T-cell (primary cell): ENCODE data around the gene GGT1. TPM values are rescaled to one million over a fixed set of nuclear protein-coding genes. Genes with fewer than 3 reads are reported as not detected.
"Not testable (repeated sequence)": the region's sequence is repeated elsewhere in the genome, so short reads cannot be mapped to it uniquely, and the experiment has no call there.

ENCODE experiments used
- ATAC-seq, 4 experiments: fragments of 200-7000 bp in 3 of 4; fragments of 150-1000 bp in 1 of 4; cut with Tn5 transposase; replicated peaks in 1 of 4; 1 replicate in 3 of 4; 2 replicates in 1 of 4; pipeline ENCODE4 v1.10.0; 2021; ENCODE audit warnings: moderate library complexity in 3 of 4, mild to moderate bottlenecking in 2 of 4, moderate number of reproducible peaks in 1 of 4
- CTCF ChIA-PET, 2 donors: fragments of 300-600 bp; sonication (Branson Sonifier 250); formaldehyde crosslinking; loops; one replicate each; lab custom pipeline; 2022; ENCODE audit warnings: antibody characterized with exemption in 2 of 2; lab: Charles Lee
- POLR2A ChIA-PET, 2 donors: fragments of 300-600 bp; sonication (Branson Sonifier 250); formaldehyde crosslinking; loops; one replicate each; lab custom pipeline; 2022; ENCODE audit warnings: antibody characterized with exemption in 2 of 2; lab: Charles Lee
- DNase-seq, 35 experiments: peaks; one replicate each; pipeline versions ENCODE4 v3.0.0 to v3.0.0-alpha.2; 2013 to 2023
- H3K27ac ChIP-seq: one replicate; pipeline ENCODE4 v1.5.1; 2013; ENCODE audit warnings: low read length
- H3K27me3 ChIP-seq, 2 experiments: replicated peaks in 1 of 2; 1 replicate in 1 of 2; 2 replicates in 1 of 2; pipeline versions ENCODE4 v1.6.1 to v1.7.0; 2013; ENCODE audit warnings: low read length in 1 of 2, mixed read lengths in 1 of 2; ENCODE audit not compliant: control insufficient read depth in 2 of 2, insufficient read depth in 2 of 2; ENCODE audit errors: extremely low read depth in 1 of 2
- H3K36me3 ChIP-seq, 2 donors: 1 replicate in 1 of 2; 2 replicates in 1 of 2; pipeline versions ENCODE4 v1.6.1 to v1.7.0; 2013; ENCODE audit warnings: low read length in 1 of 2; ENCODE audit not compliant: control insufficient read depth in 2 of 2, insufficient read depth in 1 of 2; ENCODE audit errors: extremely low read depth in 1 of 2
- H3K4me1 ChIP-seq, 2 experiments: 1 replicate in 1 of 2; 2 replicates in 1 of 2; pipeline versions ENCODE4 v1.6.1 to v1.7.0; 2013; ENCODE audit warnings: low read length in 2 of 2, mixed read lengths in 1 of 2; ENCODE audit not compliant: insufficient read depth in 2 of 2, control insufficient read depth in 1 of 2; ENCODE audit errors: extremely low read depth in 1 of 2
- H3K4me3 ChIP-seq, 2 donors: 1 replicate in 1 of 2; 2 replicates in 1 of 2; pipeline versions ENCODE4 v1.5.1 to v1.7.0; 2013; ENCODE audit warnings: mild to moderate bottlenecking in 2 of 2, low read length in 1 of 2, moderate library complexity in 1 of 2; ENCODE audit not compliant: control insufficient read depth in 1 of 2; ENCODE audit errors: extremely low read depth in 1 of 2
- H3K9me3 ChIP-seq: 2 replicates; pipeline ENCODE4 v1.7.0; 2013
- H3K27ac Mint-ChIP-seq, 2 donors: one replicate each; pipeline ENCODE4 v1.8.0; 2020 to 2021; ENCODE audit warnings: mild to moderate bottlenecking in 2 of 2, mixed read lengths in 2 of 2
- H3K27me3 Mint-ChIP-seq, 2 donors: one replicate each; pipeline ENCODE4 v1.8.0; 2021 to 2022; ENCODE audit warnings: mixed read lengths in 2 of 2
- H3K36me3 Mint-ChIP-seq: one replicate; pipeline ENCODE4 v1.8.0; 2021; ENCODE audit warnings: mixed read lengths
- H3K4me1 Mint-ChIP-seq, 3 donors: one replicate each; pipeline ENCODE4 v1.8.0; 2020 to 2022; ENCODE audit warnings: mixed read lengths in 3 of 3, mild to moderate bottlenecking in 1 of 3
- H3K4me3 Mint-ChIP-seq, 3 donors: one replicate each; pipeline ENCODE4 v1.8.0; 2020 to 2022; ENCODE audit warnings: mild to moderate bottlenecking in 3 of 3, mixed read lengths in 3 of 3, moderate library complexity in 3 of 3
- H3K9me3 Mint-ChIP-seq, 3 donors: one replicate each; pipeline ENCODE4 v1.8.0; 2020 to 2022; ENCODE audit warnings: mixed read lengths in 3 of 3
- WGBS: methylation state at CpG from one replicate; pipeline ENCODE4 v1.1.5; 2013; ENCODE audit warnings: missing lambda C conversion rate; ENCODE audit not compliant: insufficient coverage; 5-methylcytosine and 5-hydroxymethylcytosine counted together
- total RNA-seq, 35 experiments: library from RNA in 6 of 35; stranded (reverse) in 6 of 35; fragments of 120-200 nt in 1 of 35; gene quantifications; one replicate each; pipeline versions ENCODE4 v1.2.1 to v1.2.4 and lab custom pipeline; 2013 to 2026

Gene GGT1
- total RNA-seq, 5 donors from 2014 or later (not counting 1 experiment from before 2014, with no cell fraction given): 11.8 to 30.6 (median 19.8) TPM

DNA sequence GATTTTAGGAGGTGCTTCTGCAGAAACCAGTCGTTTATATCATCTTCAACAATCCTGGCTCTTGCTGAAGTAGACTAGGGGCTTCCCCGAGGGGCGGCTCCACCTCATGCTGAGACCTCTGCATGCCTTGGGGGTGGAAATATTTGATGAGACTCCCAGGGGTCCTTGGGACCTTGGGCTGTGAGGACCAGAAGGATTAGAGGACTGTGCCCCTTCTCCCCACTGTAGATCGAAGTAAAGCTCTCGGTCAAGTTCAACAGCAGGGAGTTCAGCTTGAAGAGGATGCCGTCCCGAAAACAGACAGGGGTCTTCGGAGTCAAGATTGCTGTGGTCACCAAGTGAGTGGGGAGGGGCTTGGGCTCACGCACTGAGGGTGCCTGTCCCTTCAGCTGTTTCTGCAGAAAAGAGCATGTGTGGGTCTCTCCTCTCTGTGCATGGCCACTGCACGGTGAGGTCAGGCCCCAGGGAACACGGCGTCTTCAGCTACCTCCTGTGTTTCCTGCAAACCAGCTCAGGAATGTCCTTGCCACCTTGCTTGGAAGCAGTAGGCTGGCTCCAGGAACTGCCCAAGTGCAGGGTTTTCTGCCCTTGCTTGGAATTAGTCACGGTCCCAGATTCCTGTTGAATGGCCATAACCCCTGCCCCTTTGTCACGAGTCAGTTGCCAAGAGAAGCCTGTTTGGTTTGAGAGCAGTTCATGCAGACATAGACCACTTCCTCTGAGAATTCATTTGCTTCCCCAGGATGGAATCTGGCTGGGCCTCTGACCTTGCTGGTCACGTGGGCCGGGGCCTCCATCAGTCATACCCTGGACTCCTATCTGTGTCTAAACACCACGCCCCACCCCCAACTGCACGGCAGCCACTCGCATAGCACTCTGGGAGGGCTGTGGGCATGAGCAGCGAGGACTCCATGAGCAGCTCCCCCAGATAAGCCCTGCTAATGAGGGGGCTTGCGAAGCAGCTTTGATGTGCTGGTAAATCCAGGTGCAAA, 42.7 kb downstream of the GGT1 start:
- ATAC-seq, POLR2A ChIA-PET, H3K9me3 Mint-ChIP-seq, H3K4me1 Mint-ChIP-seq, H3K27ac ChIP-seq, H3K4me1 ChIP-seq, H3K36me3 ChIP-seq, H3K27me3 ChIP-seq, H3K4me3 Mint-ChIP-seq, H3K27ac Mint-ChIP-seq, CTCF ChIA-PET, H3K9me3 ChIP-seq, DNase-seq, H3K27me3 Mint-ChIP-seq, H3K4me3 ChIP-seq, H3K36me3 Mint-ChIP-seq: not testable (repeated sequence)
- WGBS: no CpG with 5 or more reads among the region's 21 CpGs

DNA sequence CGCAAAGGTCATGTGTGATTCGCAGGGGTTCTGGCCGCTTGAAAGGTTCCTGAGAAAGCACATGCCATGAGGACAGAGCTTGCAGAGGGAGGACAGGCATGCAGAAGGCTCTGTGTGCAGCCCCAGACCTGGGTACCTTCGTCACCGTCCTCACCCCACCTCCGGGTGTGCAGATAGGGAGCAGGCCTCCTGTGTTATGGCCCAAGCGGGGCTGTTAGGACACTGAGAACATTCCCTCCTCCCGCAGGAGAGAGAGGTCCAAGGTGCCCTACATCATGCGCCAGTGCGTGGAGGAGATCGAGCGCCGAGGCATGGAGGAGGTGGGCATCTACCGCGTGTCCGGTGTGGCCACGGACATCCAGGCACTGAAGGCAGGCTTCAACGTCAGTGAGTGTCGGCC, 43.8 kb downstream of the GGT1 start:
- H3K4me3 Mint-ChIP-seq, CTCF ChIA-PET, H3K27me3 Mint-ChIP-seq, H3K27me3 ChIP-seq, ATAC-seq, H3K4me1 ChIP-seq, H3K4me3 ChIP-seq, H3K9me3 ChIP-seq, H3K4me1 Mint-ChIP-seq, H3K27ac ChIP-seq, H3K36me3 ChIP-seq, H3K36me3 Mint-ChIP-seq, DNase-seq, POLR2A ChIA-PET, H3K9me3 Mint-ChIP-seq, H3K27ac Mint-ChIP-seq: not testable (repeated sequence)
- WGBS: no CpG with 5 or more reads among the region's 19 CpGs

DNA sequence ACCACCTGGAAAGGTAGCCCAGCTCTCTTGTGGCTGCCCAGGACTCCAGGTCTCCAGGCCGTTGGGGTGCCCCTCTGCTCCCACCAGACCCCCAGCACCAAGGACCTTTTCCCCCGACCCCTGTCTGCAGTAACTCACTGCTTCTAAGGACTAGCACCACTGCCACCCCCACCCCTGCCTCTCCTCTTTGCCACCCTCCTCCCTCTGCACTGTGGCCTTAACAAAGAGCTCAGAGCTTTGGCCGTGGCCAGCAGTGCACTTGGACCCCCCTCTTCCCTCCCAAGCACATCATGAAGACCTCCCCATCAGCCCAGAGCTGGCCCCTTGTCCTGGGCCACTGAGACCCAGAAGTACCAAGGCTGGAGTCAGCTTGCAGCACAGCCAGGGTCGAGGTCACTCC, 46.4 kb downstream of the GGT1 start:
- WGBS: no CpG with 5 or more reads among the region's 4 CpGs
- H3K4me1 ChIP-seq, H3K27me3 Mint-ChIP-seq, ATAC-seq, CTCF ChIA-PET, H3K36me3 ChIP-seq, H3K9me3 Mint-ChIP-seq, H3K27ac ChIP-seq, H3K27ac Mint-ChIP-seq, H3K27me3 ChIP-seq, H3K4me1 Mint-ChIP-seq, DNase-seq, H3K4me3 ChIP-seq, H3K36me3 Mint-ChIP-seq, H3K4me3 Mint-ChIP-seq, H3K9me3 ChIP-seq, POLR2A ChIA-PET: not testable (repeated sequence)

DNA sequence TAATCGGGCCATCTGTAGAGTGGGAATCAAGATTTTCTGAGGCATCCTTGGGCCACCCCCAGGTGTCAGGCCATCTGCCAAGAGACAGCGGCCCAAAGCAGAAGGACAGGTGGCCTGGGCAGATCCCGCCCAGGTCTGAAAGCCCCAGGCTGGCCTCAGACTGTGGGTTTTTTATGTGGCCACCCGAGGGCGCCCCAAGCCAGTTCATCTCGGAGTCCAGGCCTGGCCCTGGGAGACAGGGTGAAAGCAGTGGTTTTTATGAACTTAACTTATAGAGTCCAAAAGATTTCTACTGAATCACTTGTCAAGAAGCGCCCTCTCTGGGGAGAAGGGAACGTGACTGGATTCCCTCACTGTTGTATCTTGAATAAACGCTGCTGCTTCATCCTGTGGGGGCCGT, 47.9 kb downstream of the GGT1 start:
- H3K27ac ChIP-seq, H3K4me3 Mint-ChIP-seq, H3K27ac Mint-ChIP-seq, H3K4me1 Mint-ChIP-seq, H3K27me3 ChIP-seq, H3K9me3 Mint-ChIP-seq, H3K9me3 ChIP-seq, POLR2A ChIA-PET, H3K36me3 ChIP-seq, H3K27me3 Mint-ChIP-seq, H3K4me3 ChIP-seq, H3K4me1 ChIP-seq, ATAC-seq, H3K36me3 Mint-ChIP-seq, CTCF ChIA-PET: not testable (repeated sequence)
- WGBS: no CpG with 5 or more reads among the region's 10 CpGs
- DNase-seq: peak in 33 of 35 experiments; percentile 5 to 64 (median 37)

DNA sequence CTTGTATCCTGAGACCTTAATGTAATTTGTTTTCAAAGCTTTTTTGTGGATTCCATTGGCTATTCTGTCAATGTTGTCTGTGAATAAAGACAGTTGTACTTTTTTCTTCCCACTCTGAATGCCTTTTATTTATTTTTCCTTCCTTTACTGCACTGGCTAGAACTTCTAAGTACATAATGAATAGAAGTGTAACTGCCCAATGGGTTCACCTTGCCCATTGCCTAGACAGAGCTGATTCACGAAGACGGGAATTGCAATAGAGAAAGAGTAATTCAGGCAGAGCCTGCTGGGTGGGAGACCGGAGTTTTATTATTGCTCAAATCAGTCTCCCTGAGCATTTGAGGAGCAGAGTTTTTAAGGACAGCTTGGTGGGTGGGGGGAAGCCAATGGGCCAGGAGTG, 62.4 kb downstream of the GGT1 start:
- H3K4me3 Mint-ChIP-seq: not testable (repeated sequence)
- 100% methylated on average over 2 of the region's 3 CpGs for WGBS

DNA sequence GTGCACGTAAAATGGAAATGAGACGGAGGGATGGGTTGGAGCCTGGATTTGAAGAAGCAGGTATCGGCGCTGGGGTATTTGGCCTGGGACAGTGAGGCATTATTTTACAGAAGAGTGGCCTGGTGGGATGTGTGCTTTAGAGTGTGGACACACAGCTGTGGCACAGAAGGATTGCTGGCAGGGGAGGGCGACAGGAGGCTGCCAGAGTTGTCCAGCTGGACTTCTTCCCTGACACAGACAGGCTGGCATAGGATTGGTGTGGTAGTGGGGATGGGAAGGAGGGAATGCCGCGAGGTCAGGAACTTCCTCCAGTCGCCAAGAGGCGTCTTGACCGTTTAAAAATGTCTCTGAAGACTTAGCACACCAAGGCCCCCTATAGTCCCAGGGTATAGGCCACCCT, 64.9 kb downstream of the GGT1 start:
- H3K9me3 ChIP-seq, H3K27me3 ChIP-seq, H3K36me3 Mint-ChIP-seq, H3K27ac ChIP-seq, POLR2A ChIA-PET, H3K4me3 ChIP-seq, DNase-seq, H3K9me3 Mint-ChIP-seq, ATAC-seq, H3K4me1 Mint-ChIP-seq, H3K4me1 ChIP-seq, CTCF ChIA-PET, H3K27ac Mint-ChIP-seq, H3K27me3 Mint-ChIP-seq, H3K36me3 ChIP-seq, H3K4me3 Mint-ChIP-seq: not testable (repeated sequence)
- WGBS: 83% methylated on average over 1 of the region's 10 CpGs

More for the DNA sequence above, 62.4 kb downstream of the GGT1 start:
- H3K4me3 ChIP-seq, H3K27ac Mint-ChIP-seq, H3K27me3 Mint-ChIP-seq, DNase-seq, ATAC-seq, H3K9me3 Mint-ChIP-seq, H3K9me3 ChIP-seq, H3K4me1 Mint-ChIP-seq, H3K4me1 ChIP-seq, H3K36me3 Mint-ChIP-seq, H3K27ac ChIP-seq, H3K27me3 ChIP-seq, H3K36me3 ChIP-seq, POLR2A ChIA-PET, CTCF ChIA-PET: not testable (repeated sequence)
